CD4-positive, alpha-beta T cell treated with Interleukin-17A for 1 hour (primary cell): ENCODE measurements around the gene RNF157.

Experiments
- DNase-seq: peaks from one replicate; pipeline ENCODE4 v3.0.0-alpha.2; 2020

RNF157 gene

GRCh38 chr17:76138896-76139752, 101.2 kb downstream of the RNF157 start:
- DNase-seq, result no peak

DNA sequence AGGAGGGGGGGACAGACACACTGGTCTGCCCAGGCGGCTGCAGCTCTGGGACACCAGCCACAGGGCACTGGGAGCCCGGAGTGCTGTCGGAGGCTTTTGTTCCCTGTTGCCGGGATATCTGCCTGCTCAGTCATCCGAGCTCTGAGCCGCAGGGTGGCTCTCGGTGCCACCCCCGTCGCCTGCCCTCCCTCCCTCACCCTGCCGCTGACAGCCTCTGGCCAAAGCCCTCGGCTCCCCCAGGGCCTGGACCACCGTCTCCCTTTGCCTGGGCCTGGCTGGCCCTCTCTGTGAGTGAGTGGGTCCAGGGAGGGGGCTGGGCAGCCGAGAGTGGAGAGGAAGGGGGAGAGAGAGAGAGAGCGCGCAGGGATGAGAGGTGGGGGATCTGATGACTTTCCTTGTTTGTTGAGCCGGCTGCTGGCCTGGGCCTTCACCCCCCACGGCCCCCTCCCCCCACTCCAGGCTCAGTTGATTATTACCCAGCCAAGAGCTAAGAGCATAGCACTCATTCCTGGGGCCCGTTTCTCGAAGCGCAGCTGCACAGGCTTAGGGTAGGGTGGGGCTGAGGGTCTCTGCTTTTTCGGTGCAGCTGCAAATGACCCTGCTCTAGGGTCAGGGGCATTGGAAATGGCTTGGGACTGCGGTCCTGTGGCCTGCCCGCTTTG, 101.9 kb downstream of the RNF157 start:
- DNase-seq, result no peak

DNA sequence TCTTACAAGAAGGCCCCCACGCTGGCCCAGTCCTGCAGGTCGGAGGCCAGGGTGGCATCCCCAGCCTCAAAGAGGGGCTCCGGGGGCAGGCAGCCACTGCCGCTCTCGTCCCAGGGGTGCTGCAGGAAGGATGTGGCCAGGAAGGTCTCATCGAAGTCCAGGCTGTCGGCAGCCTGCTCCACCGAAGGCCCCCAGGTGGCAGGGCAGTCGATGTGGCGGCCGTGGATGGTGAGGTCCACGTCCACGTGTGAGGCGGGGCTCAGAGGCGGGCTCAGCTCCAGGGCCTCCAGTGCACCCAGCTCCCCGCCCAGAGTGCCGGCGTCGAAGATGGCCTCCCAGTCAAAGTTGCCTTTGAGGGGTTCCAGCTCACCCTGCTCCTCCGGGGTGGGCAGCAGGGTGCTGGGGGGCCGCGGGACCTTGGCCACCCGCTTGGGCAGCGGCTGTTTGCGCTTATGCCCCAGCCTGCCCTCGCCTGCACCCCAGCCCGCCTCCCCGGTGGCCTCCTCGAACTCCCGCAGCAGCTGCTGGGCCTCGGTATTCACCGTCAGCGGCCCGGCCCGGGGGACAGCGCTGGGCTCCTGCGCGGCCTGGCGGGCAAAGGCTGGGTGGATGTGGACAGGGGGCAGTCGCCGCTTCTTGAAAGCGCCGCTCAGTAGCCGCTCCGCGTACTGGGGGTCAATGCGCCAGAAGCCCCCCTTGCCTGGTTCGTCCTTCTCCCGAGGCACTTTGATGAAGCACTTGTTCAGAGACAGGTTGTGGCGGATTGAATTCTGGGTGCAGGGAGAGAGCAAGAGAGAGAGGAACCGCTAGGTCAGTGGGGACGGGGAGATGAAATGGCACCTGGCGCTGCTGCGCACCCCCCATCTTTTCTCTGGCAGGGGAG, 102.7 kb downstream of the RNF157 start:
- no peak for DNase-seq

DNA sequence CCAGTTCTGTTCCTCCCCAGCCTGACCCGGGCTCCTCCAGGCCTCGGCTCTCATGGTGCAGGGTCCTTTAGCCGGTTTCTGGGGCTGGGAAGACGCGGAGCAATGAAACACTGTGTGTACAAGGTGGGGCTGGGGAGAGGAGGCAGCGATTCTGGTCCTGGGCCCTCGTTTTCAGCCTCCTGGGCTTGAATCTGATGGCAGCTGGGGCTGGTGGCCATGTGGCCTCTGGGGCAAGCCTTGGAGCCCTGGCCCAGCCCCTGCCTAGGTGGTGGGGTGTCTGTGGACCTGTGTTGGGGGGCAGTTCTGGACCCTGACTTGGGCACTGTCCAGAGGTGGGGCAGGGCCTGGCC, 103.3 kb downstream of the RNF157 start:
- no peak for DNase-seq

DNA sequence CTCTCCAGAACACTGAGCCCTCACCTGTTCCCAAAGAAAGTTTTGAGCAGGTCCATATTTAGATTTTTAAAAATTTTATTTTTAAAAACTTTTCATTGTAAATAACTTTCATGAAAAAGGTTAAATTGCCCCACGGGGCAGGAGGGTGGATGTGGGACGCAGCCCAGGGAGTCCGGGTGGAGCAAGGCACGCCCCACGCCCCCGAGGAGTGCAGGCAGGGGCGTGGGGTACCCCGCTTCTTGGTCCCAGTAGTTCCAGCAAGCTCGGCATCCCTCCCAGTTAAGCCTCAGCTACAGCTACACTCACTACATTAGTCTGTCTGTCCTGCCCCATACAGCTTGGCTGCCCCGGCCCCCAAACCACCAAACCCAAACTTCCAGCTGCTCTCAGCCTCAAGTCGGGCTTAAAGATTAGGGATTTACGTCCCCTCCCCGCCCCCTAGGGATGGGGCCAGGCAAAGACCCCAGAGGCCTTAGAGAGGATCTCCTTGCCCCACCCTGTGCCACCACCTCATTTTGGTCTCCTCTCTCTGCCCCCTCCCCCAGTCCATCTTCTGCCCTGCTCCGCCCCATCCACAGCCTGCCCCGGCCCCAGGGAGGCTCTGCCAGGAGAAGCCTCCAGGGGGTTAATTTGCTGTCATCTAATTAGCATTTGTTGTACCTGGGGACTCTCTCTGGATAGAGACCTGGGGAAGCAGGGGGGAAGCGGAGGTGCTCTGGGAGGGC, 103.9 kb downstream of the RNF157 start:
- DNase-seq, result no peak

DNA sequence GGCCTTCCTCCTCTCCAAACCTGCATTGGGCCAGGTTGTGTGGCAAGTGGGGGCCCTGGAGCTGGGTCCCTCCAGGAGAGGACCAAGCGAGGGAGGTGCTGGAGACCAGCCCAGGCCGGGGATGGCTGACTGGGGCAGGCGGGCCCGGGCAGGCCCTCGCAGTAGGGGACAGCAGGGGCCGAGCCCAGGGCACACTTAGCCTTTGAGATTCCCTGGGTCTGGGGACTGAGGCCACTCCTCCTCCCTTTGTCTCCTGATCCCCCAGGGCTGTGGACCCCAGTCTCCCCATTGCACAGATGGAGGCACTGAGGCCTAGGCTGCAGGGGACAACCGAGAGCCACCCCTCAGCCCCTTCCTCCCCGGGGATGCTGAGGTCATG, 104.5 kb downstream of the RNF157 start:
- no peak for DNase-seq

- no peak for DNase-seq
Observed at GRCh38 chr17:76134911-76135809, 105.1 kb downstream of the RNF157 start.

DNA sequence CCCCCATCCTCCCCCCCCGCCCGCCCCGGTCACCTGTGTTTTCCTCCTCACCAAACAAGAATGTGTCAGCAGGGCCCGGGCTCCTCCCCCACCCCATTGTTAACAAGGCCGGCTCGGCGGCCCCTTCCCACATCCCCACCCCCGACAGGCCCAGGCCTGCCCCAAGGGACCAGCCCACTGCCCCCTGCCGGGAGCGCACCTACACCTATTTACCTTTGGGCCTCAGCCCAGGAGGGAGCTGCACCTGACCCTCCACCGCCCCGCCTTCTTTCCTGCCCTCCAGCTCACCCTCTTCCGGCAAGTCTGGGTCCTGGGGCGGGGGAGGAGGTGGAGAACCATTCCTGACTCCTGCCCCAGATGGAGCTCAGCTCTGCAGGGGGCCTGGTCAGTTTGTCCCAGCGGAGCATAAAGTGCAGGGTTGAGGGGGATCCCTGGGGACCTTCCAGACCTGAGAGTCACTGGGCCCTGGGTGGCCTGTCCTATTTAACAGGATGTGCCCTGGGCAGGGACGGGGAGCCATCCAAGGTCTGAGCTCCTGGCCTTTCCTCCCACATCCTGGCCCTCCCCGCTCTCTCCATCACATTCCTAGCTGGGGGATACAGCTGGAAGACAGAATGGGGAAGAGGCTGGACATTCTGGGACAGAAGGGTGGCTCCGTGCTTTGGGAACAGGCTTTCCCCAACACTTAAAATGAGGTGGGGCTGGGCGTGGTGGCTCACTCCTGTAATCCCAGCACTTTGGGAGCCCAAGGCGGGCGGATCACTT, 107.5 kb downstream of the RNF157 start:
- no peak for DNase-seq

GRCh38 chr17:76131692-76132573, 108.4 kb downstream of the RNF157 start:
- DNase-seq, result no peak

DNA sequence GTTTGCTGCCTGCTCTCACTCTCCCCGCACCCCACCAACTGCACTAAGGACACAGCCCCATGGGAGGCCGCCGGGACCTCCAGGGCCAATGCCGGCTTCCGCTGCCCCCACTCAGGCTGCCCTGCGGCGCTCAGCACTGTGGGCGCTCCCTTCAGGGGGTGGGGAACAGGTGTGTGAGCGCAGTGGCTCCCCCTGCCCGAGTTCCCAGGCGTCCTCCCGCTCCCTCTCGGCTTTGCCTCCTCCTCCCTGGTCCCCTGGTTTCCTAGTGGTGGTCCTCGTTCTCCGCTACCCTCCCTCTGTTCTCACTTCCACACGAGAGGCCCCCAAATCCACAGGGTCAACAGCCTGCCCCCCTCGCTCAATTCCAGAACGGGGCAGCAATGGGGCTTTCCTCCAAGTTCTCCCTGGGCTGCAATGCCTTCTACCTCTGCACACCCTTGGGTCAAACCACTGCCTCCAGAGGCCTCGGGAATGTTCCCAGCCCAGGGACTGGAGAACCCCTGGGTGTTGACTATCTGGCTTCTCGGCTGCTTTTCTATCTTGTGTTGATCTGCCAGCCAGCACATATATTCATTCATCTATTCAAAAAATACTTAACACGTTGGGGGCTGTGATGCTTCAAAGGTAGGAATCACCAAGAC, 109.1 kb downstream of the RNF157 start:
- DNase-seq, result no peak

DNA sequence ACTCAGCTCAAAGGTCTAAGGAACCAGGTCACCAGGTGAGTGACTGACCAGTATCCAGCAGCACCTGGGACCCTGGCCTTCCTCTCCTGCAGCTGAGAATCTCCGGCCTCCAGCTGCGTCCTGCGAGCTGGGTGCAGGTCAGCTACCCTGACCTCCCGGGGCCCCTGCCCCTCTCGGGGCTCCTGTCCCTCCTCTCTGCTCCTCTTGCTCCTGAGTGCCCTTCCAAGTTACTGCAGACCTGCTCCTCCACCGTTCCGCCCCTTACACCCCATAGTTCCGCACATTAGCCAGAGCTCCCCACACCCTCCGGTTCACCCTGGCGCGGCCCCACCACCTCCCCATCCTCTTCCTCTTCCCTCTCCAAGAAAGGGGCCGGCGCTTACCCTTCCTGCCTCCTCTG, 109.8 kb downstream of the RNF157 start:
- no peak for DNase-seq

DNA sequence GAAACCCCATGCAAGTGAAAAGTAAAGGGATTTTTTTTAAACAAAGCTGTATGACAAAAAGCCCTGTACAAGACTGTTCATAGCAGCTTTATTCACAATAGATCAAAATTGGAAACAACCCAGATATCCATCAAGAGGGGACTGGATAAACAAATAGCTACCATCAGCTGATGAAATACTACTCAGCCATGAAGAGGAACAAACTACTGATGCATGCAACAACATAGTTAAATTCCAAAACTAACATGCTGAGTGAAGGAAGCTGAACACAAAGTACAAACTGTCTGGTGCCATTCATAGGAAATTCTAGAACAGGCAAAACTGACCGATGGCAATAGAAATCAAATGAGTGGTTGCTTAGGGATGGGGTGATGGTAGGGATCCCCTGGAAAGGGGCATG, 114.4 kb downstream of the RNF157 start:
- no peak for DNase-seq

GRCh38 chr17:76125391-76125675, 115.0 kb downstream of the RNF157 start:
- DNase-seq, result no peak

DNA sequence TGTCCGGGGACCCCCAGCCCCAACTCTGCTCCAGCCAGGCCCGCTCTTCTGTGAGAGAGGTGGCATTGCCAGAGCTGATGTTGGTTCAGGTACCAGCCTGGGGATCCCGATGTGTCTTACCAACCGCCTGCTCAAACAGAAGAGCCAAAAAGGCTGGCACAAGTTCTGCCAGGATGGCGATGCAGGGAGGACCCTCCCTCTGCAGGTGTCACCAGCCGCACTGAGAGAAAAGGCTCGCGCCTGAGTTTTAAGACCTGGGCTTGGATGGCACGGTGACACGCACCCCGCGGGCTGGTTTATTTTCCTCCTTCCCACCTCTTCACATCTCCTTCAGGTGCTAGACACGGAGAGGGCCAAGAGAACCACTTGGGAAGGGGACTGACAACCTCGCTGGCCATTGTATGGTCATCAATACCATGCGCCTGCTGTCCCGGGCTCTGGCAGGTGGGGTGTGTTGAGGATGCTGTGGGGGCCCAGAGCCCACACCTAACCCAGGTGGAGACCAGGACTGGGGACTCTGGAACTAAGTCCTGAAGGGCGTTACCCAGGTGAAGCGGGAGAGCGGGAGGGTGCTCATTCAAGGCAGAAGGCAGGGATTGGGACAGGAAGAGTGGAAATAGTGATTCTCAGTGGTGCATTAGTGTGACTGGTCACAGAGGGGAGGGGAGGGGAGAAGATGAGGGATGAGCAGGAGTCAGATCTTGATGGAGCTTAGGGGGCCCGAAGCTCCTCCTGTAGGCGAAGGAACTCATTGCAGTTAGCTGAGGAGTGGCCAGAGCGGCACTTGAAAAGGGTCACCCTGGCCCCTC, 115.5 kb downstream of the RNF157 start:
- DNase-seq, result no peak

DNA sequence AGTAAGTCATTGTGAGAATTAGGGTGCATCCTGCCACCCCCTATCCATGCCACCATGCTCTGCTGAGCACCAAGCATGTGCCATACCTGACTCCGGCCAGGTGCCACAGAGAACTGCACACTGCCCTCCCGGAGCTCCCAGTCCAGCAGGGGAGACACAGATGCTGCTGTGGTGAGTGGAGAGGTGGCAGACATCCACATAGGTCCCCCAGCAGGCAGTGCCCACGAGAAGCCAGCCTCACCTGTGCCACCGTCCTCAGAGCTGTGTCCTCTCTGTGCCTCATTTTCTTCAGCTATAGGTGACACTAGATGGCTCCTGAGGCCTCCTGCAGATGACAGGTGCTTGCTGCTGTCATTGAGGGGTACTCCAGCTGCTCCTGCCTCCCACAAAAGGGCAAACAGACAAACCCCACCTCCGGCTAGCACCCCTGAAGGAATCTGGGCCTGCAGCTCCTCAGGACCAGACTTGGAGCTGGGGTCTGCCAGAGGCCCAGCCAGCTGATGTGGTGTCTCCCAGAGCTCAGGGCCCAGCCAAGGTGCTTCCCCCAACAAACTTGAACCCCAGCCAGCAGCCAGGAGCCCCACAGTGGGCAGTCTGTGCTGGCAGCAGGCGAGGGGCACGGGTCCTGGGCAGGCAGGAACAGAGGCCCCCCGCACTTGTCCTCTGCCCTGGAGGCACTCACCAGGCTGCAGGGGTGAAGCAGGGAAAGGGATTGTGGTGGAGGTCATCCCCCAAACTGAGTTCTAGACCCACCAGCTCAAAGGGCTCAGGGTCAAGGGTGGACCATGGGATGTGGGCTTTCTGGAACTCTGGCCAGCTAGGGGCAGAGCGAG, 116.3 kb downstream of the RNF157 start:
- no peak for DNase-seq

GRCh38 chr17:76123191-76123499, 117.1 kb downstream of the RNF157 start:
- no peak for DNase-seq

DNA sequence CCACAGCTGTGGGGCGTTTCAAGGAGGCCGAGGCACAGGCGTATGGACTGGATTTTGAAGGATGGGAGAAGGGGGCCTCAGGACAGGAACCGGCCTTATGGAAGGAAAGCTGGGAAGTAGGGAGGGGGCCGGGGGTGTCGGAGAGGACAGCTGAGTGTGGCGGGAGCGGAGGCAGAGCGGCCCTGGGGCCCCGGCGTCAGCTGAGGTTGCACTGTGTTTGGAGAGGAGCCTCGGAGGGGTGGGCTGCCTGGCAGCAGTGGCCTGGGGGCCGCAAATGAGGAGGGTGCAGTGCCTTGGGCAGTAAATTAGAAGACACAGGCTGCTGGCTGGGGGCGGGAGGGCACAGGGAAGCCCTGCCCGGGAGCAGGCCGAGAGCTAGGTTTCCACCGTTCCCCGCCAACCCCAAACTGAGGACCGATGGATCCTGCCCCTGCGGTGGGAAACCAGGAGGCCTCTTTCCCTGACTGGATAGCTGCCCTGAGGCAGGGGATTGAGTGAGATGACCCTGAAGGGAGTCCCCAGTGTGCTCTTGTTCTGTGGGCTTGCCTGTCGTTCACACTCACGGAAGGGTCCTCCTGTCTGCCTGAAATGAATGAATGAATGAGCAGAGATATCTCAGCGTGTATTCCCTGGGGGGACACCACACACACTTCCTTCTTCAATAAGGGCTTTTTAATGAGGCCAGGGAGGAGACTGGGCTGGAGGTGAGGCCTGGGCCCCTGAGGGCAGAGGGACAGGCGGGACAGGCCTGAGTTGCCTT, 117.7 kb downstream of the RNF157 start:
- no peak for DNase-seq
